GM20000 (cell line): ENCODE results near the gene OR2F2.

Experiments used
- DNase-seq: peaks from one replicate; pipeline ENCODE4 v3.0.0; 2012; ENCODE audit warnings: low spot score
- TF ChIP-seq, protein P1 (sequence below): IDR thresholded peaks from 2 replicates; pipeline ENCODE4 v1.5.1; 2012; ENCODE audit warnings: mild to moderate bottlenecking, control low read depth; ENCODE audit errors: extremely low read depth, missing control alignments

Gene OR2F2

GRCh38 chr7:143948733-143949132, 13.7 kb downstream of the OR2F2 start:
- TF ChIP-seq, protein P1, sequence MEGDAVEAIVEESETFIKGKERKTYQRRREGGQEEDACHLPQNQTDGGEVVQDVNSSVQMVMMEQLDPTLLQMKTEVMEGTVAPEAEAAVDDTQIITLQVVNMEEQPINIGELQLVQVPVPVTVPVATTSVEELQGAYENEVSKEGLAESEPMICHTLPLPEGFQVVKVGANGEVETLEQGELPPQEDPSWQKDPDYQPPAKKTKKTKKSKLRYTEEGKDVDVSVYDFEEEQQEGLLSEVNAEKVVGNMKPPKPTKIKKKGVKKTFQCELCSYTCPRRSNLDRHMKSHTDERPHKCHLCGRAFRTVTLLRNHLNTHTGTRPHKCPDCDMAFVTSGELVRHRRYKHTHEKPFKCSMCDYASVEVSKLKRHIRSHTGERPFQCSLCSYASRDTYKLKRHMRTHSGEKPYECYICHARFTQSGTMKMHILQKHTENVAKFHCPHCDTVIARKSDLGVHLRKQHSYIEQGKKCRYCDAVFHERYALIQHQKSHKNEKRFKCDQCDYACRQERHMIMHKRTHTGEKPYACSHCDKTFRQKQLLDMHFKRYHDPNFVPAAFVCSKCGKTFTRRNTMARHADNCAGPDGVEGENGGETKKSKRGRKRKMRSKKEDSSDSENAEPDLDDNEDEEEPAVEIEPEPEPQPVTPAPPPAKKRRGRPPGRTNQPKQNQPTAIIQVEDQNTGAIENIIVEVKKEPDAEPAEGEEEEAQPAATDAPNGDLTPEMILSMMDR, result no peak

GRCh38 chr7:143953421-143953820, 18.4 kb downstream of the OR2F2 start:
- TF ChIP-seq, protein P1, result no peak
- DNase-seq, result no peak

More at GRCh38 chr7:143948733-143949132, 13.7 kb downstream of the OR2F2 start:
- no peak for DNase-seq

- TF ChIP-seq, protein P1, result no peak
- no peak for DNase-seq
These were observed 19.1 kb downstream of the OR2F2 start for GRCh38 chr7:143954135-143954534.

DNA sequence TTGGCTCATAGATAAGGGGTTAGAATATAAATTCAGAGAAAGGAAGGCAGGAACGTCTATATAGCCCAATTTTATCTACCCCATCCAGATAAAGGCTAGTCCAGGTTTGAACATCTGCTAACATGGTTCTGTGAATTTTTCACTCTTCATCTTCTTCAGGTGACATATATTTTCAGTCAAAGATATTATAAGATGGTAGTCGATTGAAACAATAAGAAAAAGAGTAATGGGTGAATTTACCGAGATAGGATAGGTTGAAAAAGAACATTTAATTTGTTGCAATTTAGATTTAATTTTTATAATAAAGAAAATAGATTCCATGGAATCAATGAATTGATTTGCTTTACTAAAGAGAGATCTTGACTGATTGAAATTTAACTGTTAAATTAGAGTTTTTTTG, 19.5 kb downstream of the OR2F2 start, which contains the start of gene OR2F1:
OR2F1 (plus strand) TSS at position 301 of the 400 bp plus-strand sequence. CDS start 5,127 bp downstream, outside the sequence.
- DNase-seq, result no peak
- TF ChIP-seq, protein P1, result no peak

GRCh38 chr7:143958781-143959180, 23.7 kb downstream of the OR2F2 start:
- DNase-seq, result no peak
- TF ChIP-seq, protein P1, result no peak

DNA sequence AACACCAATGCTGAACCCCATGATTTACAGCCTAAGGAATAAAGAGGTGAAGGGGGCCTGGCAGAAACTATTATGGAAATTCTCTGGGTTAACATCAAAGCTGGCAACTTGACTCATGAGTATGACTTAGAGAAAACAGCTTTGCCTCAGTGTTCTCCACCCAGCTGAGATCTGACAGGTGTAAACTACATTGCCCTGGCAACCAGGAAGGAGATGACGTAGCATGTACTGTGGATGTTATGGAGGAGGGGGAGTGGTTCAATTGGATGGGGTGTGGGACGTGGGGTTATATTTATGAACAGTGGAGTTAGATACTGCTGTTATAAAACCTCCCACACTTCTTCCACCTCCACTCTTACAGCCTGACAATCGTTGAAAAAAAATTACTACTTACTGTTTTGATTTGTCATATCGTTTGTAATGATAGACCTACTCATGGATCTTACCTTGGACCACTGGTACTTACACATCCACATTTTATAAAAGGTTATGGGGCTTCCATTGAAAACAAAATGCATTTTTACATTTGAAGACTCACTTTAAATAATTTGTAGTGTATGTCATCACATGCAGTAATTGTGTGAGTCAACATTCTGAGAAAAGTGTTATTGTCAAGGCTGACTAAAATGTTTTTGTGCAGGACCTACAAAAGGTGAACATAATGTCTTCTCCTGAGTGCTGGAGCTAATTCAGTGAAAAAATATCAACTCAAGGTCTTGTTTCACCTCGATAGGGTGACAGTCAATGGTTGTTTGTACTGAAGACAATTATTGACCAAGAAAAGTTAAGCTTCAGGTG, 26.0 kb downstream of the OR2F2 start:
- DNase-seq, result no peak
- TF ChIP-seq, protein P1, result no peak

DNA sequence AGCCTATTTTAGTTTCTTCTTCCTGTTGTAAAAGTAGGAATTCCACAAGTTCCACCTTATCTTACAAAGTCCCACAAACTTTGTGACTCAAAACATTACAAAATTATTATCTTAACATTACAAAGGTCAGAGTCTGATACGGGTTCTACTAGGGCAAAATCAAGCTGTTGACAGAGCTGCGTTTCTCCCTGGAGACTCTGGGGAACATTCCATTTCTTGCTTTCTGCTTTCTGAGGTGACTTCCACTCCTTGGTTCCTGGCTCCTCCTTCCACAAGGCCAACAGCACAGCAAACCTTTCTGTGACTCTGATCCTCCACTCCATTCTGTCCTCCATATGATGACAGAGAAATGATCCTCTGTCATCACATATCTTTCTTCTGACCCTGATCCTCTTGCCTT, 30.2 kb downstream of the OR2F2 start:
- DNase-seq, result no peak
- TF ChIP-seq, protein P1, result no peak
